ENCODE results near the gene FBXW12. TPM values are rescaled to one million over a fixed set of nuclear protein-coding genes. Genes with fewer than 3 reads are reported as not detected.
"Not testable (repeated sequence)": the region's sequence is repeated elsewhere in the genome, so short reads cannot be mapped to it uniquely, and the experiment has no call there.

Gene FBXW12
- total RNA-seq, 1 experiment from 2014 or later = not detected

GRCh38 chr3:48372862-48373435 lies 930 bp downstream of the FBXW12 start:
- DNase-seq (ENCODE audit: low spot score) = no peak

DNA sequence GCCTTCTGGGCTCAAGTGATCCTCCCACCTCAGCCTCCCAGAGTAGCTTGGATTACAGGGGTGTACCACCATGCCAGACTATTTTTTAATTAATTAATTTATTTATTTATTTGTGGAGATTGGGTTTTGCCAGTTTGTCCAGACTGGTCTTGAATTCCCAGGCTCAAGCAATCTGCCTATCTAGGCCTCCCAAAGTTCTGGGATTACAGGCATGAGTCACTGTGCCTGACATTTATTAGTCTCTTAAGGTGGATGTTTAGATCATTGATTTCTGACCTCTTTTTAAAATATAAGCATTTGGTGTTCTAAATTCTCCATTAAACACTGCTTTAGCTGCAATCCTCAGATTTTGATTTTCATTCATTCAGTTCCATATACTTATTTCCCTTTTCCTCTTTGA lies 15.6 kb downstream of the FBXW12 start:
- no peak for DNase-seq (ENCODE audit: low spot score)

DNA sequence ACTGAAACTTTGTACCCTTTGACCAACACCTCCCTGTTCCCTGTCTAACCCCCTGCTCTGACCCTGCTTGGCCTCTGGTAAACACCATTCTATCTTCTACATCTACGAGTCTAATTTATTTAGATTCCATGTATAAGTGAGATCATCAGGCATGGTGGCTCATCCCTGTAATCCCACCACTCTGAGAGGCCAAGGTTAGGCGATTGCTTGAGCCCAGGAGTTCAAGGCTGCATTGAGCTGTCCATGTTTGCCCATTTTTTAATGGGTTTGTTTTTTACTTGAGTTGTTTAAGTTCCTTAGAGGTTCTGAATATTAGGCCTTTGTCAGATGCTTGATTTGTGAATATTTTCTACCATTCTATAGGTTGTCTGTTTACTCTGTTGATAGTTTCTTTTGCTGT lies 16.9 kb downstream of the FBXW12 start:
- DNase-seq (ENCODE audit: low spot score) = no peak

- DNase-seq (ENCODE audit: low spot score) = no peak
Measured at GRCh38 chr3:48394391-48394790, 22.4 kb downstream of the FBXW12 start.

DNA sequence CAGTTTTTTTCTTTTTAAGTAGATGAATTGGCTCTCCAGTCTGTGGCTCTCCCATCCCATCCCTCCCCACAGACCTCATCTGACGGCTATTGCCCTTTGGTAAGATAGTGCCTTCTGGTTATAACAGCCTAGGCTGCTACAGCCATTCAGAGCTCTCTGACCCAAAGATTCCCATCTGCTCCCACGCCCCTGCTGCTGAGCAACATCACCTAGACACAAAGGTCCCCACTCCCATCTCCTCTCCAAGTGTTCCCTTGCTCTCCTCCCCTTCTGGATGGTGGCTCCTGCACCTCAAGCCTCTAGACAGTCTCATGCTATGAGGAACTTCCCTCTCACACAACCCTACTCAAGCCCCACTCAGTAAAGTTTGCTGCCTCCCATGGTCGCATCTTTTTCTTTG lies 23.7 kb downstream of the FBXW12 start:
- no peak for DNase-seq (ENCODE audit: low spot score)

- DNase-seq (ENCODE audit: low spot score) = no peak
Measured at GRCh38 chr3:48397767-48398681, 26.0 kb downstream of the FBXW12 start.

- no peak for DNase-seq (ENCODE audit: low spot score)
Measured at GRCh38 chr3:48398701-48399386, 26.8 kb downstream of the FBXW12 start.

DNA sequence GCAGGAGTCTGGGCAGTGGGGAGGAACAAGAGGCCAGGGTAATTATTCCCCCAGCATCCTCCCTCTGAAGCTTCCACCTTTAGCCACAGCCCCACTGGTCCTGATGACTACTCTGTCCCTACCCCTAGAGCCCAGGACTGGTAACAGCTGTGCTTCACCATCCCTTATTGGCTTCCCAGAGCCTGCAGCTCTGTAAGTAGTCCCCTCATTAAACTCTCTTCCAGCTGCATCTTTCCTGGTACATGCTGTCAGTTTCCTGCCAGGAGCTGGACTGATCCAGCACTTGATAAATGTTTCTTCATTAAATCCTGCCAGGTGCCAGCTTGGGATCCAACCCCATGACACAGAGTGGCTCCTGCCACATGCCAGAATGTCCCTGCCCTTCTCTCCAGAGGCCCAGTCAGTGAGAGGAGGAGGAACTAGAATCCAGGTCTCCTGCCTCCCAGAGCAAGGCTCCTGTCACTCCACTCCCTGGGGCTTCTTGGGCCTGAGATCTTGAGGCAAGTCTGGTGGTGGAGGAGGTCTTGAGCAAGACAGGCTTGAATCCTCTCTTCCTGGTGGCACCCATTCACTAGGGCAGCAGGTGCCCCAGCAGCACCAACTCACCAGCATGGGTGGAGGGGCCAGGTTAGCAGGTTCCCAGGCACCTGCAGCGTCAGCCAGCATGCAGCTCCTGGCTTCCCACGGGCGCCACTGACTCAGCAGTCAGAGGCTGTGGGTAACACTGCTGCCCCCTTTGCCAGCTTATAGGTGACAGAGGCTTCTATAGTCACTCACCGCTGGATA lies 27.6 kb downstream of the FBXW12 start:
- no peak for DNase-seq (ENCODE audit: low spot score)

DNA sequence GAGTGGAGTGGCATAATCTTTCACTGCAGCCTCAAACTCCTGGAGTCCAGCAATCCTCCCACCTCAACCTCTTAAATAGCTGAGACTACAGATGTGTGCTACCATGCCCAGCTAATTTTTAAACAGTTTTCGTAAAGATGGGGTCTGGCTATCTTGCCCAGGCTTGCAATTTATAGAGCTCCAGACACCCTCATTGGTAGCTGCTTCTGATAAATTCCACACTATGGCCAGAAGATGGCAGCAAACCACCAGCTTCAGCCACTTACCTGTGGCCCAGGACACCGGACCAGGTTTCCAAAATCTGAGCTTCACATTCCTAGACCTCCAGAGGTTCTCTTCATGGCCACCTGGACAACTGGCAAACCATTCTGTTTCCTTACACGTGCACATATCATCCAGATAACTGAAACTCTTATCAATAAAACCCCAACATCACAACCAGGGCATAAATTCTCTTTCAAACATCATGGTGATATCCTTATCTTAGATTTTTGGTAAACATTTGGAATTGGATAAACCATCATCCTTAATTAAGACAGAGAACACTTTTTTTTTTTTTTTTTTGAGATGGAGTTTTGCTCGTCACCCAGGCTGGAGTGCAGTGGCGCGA lies 28.9 kb downstream of the FBXW12 start:
- peak; percentile 84 for DNase-seq (ENCODE audit: low spot score)

GRCh38 chr3:48401434-48401901 lies 29.4 kb downstream of the FBXW12 start:
- not testable (repeated sequence) for DNase-seq (ENCODE audit: low spot score)

DNA sequence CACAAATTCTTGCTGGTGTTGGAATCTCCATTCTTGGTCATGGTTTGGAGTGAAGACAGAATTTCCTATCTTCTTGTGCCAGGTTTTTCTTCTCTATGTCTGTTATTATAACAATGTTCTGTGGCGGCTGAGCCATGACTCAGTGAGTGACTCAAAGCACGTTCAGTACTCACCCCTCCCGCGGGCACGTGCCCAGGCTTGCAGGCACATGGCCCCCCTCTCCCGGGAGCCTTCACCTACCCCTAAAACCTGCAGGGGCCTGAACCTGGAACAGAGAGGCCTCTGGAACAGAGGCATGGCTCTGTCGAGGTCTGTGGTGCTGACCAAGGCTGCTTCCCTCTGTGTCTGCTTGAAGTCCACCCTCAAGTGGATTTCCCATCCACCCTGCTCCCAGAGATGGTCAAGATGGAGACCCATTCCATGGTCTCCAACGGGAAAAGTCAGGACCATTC lies 30.3 kb downstream of the FBXW12 start:
- DNase-seq (ENCODE audit: low spot score) = no peak

DNA sequence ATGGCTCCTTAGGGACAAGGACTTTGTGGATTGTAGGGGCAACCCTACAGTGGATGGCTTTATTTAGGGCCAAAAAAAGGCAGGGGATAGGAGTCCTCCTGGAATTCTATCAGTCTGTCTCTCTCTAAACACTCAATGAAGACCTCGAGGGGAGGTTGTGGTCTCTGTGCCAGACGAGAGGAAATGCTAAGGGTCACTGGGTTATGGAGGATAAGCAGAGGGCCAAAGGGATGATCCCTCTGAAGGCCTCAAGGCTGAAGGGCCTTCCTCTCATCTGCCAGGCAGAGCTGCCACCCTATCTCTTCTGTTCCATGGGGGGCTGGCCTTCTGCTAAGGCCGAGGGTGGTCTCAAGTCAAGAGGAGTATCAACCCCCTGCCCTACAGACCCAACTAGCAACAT lies 30.9 kb downstream of the FBXW12 start:
- DNase-seq (ENCODE audit: low spot score) = no peak

GRCh38 chr3:48403533-48404439 lies 31.8 kb downstream of the FBXW12 start:
- DNase-seq (ENCODE audit: low spot score) = no peak

DNA sequence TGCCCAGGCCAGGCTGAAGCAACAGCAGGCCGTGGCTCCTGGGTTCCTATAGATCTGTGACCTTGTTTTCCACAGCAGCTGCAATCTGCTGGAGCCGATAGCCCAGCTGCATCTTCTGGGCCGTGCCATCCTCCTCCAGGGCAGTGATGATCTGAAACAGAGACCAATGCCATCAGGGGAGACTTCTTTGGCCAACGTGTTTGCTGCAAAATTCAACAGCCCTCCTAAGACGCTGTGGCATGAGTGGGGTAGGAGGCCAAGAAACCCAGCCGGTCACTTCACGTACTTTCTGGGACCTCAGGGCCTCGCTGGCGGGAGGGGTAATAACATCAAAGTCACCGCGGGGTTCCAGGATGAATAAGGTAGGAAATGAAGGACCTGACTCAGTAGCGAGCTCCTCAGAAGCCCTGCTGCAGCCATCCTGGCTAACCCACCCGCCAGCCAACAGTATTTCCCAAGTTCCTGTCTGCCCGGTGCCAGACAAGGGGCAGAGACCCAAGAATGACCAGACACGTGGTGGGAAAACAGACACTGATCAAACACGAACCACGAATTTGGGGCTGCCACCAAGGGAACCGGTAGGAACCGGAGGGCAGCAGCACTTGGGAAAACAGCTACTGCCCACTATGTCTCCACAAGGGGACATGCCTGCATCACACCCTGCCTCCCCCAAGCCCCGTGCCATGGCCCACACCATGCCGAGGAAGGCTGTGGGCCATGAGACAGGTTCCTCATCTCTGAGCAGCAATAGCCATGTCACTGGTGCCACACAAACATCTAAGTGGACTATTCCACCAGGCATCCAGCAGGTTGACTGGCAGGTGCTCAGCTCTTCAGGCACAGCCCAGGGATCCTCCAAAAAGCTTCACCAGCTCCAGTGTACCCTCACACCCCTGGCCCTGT lies 32.7 kb downstream of the FBXW12 start:
- no peak for DNase-seq (ENCODE audit: low spot score)

DNA sequence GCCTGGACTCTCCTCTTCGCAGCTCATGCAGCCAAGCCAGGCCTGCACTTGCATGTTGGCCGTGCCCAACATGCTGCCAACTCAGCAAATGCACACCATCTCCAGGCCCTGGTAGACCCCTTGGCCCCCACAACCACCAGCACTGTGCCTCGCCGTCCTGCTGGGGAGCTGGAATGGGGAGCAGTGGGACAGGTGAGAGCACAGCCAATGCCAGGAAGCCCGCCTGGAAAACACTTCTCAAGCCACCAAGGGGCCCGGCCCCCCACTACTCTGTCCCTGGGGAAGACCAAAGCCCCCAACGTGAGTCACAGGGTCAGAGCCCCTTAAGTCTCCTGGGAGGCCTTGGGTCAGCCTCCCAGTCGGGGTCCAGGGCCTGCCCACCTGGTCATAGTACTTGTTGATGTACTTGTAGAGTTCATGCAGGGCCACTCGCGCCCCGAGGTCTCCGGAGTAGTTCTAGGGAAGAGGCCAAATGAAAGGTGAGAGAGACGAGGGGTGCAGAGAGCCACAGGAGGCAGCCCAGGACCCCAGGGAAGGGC lies 33.4 kb downstream of the FBXW12 start:
- DNase-seq (ENCODE audit: low spot score) = no peak

DNA sequence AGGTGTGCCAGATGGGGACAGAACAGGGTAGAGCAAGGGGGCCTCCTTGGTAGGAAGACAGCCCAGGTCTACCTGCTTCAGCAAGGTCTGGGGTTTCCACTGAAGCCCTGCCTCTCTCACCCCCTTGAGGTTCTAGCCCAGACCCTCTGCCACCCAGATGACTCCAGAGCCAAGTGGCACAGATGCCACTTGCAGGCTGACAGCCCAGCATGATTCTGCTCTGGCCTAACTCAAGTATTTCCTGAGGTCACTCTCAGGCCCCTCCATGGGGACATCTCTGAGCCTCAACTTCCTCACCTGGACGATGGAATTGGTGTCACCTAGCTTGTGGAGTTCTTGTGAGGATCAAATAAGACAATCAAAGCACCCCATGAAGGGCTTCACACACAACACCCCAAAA lies 34.0 kb downstream of the FBXW12 start:
- no peak for DNase-seq (ENCODE audit: low spot score)

- DNase-seq (ENCODE audit: low spot score) = no peak
Measured at GRCh38 chr3:48406443-48407431, 34.7 kb downstream of the FBXW12 start.
